ENCODE measurements around the gene FARSA. TPM values are rescaled to one million over a fixed set of nuclear protein-coding genes. Genes with fewer than 3 reads are reported as not detected.

Gene FARSA
- total and polyA plus RNA-seq, 2 of the 13 experiments (the other 11 are each of a cell fraction or from before 2014, with no cell fraction given) = 25.9 to 72.0 TPM

- TF ChIP-seq ZHX1 (CRISPR knock-in tag; IDR thresholded peaks at IDR 0.05; ENCODE audit: low read depth) (peak; percentile 98), MZF1 (CRISPR knock-in tag; IDR thresholded peaks at IDR 0.05; ENCODE audit: borderline replicate concordance) (no peak), ATF5 (CRISPR knock-in tag; IDR thresholded peaks at IDR 0.05; ENCODE audit: low read depth) (no peak), ZNF441 (CRISPR knock-in tag; IDR thresholded peaks at IDR 0.05; ENCODE audit: borderline replicate concordance) (peak; percentile 100), ETV6 (CRISPR knock-in tag; conservative IDR thresholded peaks at IDR 0.05) (peak; percentile 63; the same call in 1 of the 2 replicates), ZSCAN25 (CRISPR knock-in tag; IDR thresholded peaks at IDR 0.05) (peak; percentile 45), DR1 (CRISPR knock-in tag; IDR thresholded peaks at IDR 0.05) (peak; percentile 55; the same call in 1 of the 2 replicates), TEF (CRISPR knock-in tag; IDR thresholded peaks at IDR 0.05) (peak; percentile 71; the same call in 1 of the 2 replicates), SIX4 (CRISPR knock-in tag; IDR thresholded peaks at IDR 0.05) (no peak), IRX3 (CRISPR knock-in tag; IDR thresholded peaks at IDR 0.05; ENCODE audit: borderline replicate concordance, low read depth) (no peak), RFXANK (CRISPR knock-in tag; IDR thresholded peaks at IDR 0.05) (no peak), GZF1 (CRISPR knock-in tag; IDR thresholded peaks at IDR 0.05) (0 out of 2 replicates have a peak, but pooled peaks have one; percentile 62), RERE (CRISPR knock-in tag; IDR thresholded peaks at IDR 0.05; ENCODE audit: low read depth) (no peak), ZNF382 (CRISPR knock-in tag; IDR thresholded peaks at IDR 0.05; ENCODE audit: borderline replicate concordance) (no peak), JARID2 (CRISPR knock-in tag; IDR thresholded peaks at IDR 0.05; ENCODE audit: insufficient replicate concordance) (no peak), MAF1 (CRISPR knock-in tag; IDR thresholded peaks at IDR 0.05; ENCODE audit: borderline replicate concordance) (peak; percentile 89; the same call in 1 of the 2 replicates), KLF15 (CRISPR knock-in tag; IDR thresholded peaks at IDR 0.05; ENCODE audit: borderline replicate concordance) (no peak), ZNF768 (CRISPR knock-in tag; IDR thresholded peaks at IDR 0.05) (no peak), BCL6 (CRISPR knock-in tag; IDR thresholded peaks at IDR 0.05) (no peak; the same call in none of the 2 replicates), ZFP1 (CRISPR knock-in tag; IDR thresholded peaks at IDR 0.05) (no peak), ISX (CRISPR knock-in tag; conservative IDR thresholded peaks at IDR 0.05) (no peak), NFIC (IDR thresholded peaks at IDR 0.05; ENCODE audit: low read length) (no peak)
Observed at GRCh38 chr19:12945479-12946091, 12.1 kb upstream of the FARSA start, which contains the start of gene RAD23A (continued).

All from HepG2 (cell line).